Subcutaneous adipose tissue (tissue), 4 donors: ENCODE results near the gene BCAS4. TPM values are rescaled to one million over a fixed set of nuclear protein-coding genes. Genes with fewer than 3 reads are reported as not detected.

ENCODE experiments used
- CTCF ChIP-seq: fragments of 450-650 bp; IDR thresholded peaks from one replicate; pipeline ENCODE4 v1.5.1; 2016; ENCODE audit warnings: low read depth, mild to moderate bottlenecking, control low read depth, antibody characterized with exemption, moderate library complexity
- total RNA-seq, 4 donors: library from RNA; depleted of rRNA; stranded (reverse); fragments of >200 nt; gene quantifications; one replicate each; pipeline ENCODE4 v1.1.0, GENCODE V29; 2016

The BCAS4 gene
- total RNA-seq, 4 donors from 2014 or later = 0.49 to 14.8 (median 4.3) TPM

DNA sequence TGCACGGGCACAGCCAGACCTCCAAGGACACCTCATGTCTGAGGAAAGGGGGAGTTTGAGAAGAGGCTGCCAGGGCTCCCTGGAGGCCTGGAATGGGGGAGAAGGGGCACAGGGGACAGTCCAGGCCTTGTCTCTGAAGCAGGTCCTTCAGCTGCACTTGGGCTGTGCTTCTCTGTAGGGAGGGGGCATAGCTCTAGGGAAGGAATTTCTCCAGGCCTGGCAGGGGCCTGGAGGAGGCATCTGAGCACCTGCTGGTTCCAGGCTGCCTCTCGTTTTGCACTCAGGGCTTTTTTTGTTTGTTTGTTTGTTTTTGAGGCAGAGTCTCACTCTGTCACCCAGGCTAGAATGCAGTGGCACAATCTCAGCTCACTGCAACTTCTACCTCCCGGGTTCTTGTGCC is 67.7 kb downstream of the BCAS4 start:
- TF ChIP-seq CTCF = no peak

GRCh38 chr20:50865114-50865513 is 70.3 kb downstream of the BCAS4 start:
- TF ChIP-seq CTCF = no peak

DNA sequence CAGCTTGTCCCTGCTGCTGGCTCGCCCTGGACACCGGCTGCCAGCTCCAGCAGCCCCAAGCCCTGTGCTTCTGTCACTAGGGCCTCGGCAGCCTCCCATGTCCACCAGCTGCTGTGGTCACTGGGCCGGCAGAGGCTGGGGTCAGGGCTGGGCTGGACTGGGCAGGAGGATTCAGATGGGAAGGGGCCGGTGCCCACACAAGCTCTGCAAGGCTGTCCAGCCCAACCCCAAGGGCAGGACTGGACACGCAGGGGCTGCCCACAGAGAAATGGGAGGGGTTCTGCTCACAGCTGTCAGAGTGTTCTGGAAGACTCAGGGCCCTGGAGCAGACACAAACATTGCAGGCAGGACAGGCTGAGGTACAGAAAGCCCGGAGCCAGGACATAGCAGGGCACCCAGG is 70.7 kb downstream of the BCAS4 start:
- no peak for TF ChIP-seq CTCF

- TF ChIP-seq CTCF = no peak
Observed at GRCh38 chr20:50866036-50866685, 71.3 kb downstream of the BCAS4 start.

DNA sequence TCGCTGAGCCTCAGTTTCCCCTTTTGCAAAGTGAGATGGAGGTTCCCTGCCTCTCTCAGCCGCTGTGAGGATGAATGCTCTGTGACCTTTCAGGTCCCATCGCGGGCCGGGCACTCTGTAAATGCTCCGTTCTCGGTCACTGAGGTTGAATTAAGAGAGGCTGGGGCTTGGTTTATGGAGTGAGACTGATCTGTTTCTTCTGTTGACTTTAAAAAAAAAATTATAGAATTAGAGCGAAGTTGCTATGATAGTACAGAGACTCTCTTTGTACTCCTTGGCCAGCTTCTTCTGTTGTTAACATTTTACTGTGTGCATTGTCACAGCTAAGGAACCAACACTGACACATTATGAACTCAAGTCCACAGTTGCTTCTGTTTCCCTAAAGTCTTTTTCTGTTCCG is 72.0 kb downstream of the BCAS4 start:
- TF ChIP-seq CTCF = no peak

DNA sequence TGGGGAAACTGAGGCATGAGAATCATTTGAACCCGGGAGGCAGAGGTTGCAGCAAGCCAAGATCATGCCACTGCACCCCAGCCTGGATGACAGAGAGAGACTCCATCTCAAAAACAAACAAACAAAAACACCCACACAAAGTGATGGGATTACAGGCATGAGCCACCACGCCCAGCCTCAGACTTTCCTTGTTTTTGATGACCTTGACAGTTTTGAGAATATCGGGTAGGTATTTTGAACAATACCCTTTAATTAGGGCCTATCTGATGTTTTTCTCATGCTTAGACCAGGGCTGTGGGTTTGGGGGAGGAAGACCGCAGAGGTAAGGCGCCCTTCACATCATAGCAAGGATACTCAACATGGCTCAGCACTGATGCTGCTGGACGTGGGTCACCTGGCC is 72.9 kb downstream of the BCAS4 start:
- TF ChIP-seq CTCF = no peak

DNA sequence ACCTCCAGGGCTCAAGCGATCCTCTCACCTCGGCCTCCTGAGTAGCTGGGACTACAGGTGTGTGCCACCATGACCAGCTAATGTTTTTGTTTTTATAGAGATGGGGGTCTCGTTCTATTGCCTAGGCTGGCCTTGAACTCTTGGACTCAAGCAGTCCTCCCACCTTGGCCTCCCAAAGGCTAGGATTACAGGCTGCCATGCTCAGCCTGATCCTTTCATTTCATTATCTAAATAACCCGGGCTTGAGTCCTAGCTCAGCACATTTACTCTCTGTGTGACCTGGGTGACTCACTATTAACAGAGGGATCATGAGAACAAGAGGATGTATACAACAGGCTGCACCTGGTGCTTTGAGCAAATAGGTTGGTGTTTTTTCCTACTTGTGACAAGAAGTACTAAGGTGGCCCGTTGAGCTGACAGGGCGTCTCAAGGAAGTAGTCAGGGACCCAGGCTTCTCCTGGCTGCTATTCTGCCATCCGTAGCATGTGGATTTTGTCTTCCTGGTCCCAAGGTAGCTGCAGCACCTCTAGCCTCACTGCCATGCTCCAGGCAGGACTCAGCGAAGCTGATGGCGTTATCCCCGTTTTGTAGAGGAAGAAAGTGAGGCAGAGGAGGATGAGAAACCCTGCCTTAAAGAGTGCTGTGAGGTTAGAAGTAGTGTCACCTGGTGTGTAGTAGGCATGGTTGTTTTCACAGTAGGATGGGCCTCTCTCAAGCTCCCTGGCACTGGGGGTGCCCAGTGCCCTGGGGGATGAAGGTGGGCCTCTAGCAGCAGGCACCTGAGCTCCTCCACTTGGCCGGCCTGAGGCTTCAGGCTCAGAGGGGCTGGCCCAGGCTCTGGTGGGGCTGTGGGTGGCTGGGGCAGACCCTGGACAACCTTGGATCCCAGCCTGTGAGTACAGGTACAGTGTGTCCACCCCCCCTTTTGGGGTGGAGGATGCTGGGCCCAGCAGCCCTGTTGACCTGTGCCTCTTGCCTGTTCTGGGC is 73.9 kb downstream of the BCAS4 start:
- TF ChIP-seq CTCF = no peak
